ENCODE measurements around the gene DPYSL4.

DNA sequence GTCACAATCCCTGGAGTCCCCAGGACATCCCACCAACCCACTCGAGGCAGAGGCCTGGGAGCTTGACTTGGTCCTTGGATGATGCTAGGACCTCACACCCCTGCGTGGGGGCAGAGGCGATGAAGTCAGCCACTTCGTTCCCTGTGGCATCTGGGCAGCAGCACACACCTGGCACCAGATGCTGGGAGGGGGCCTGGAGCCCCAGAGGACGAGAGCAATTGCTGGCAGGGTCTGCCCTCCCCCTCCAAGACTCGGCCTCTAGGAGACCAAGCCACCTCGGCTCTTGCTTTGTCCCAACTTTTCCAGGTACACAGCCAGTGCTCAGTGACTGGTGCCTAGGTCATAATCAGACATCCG is 39.1 kb downstream of the DPYSL4 start:
- no peak for TF ChIP-seq POLR2AphosphoS5 (IDR thresholded peaks at IDR 0.05; ENCODE audit: low read depth, low read length)
- TF ChIP-seq SIN3A (IDR thresholded peaks at IDR 0.05; ENCODE audit: borderline replicate concordance, insufficient read depth, low read length) = no peak
- no peak for TF ChIP-seq TAF1 (IDR thresholded peaks at IDR 0.05; ENCODE audit: borderline replicate concordance, insufficient read depth, low read length)
- TF ChIP-seq, protein P1, sequence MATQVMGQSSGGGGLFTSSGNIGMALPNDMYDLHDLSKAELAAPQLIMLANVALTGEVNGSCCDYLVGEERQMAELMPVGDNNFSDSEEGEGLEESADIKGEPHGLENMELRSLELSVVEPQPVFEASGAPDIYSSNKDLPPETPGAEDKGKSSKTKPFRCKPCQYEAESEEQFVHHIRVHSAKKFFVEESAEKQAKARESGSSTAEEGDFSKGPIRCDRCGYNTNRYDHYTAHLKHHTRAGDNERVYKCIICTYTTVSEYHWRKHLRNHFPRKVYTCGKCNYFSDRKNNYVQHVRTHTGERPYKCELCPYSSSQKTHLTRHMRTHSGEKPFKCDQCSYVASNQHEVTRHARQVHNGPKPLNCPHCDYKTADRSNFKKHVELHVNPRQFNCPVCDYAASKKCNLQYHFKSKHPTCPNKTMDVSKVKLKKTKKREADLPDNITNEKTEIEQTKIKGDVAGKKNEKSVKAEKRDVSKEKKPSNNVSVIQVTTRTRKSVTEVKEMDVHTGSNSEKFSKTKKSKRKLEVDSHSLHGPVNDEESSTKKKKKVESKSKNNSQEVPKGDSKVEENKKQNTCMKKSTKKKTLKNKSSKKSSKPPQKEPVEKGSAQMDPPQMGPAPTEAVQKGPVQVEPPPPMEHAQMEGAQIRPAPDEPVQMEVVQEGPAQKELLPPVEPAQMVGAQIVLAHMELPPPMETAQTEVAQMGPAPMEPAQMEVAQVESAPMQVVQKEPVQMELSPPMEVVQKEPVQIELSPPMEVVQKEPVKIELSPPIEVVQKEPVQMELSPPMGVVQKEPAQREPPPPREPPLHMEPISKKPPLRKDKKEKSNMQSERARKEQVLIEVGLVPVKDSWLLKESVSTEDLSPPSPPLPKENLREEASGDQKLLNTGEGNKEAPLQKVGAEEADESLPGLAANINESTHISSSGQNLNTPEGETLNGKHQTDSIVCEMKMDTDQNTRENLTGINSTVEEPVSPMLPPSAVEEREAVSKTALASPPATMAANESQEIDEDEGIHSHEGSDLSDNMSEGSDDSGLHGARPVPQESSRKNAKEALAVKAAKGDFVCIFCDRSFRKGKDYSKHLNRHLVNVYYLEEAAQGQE (IDR thresholded peaks at IDR 0.05; ENCODE audit: insufficient read depth in 1 of 2, low read depth in 2 of 2, low read length in 2 of 2) = no peak

Measured in PFSK-1 (cell line).